C4-2B (cell line): ENCODE measurements around the gene FTHL17.

Source experiments
- H3K27ac ChIP-seq: fragments of 450-650 bp; 2 replicates; pipeline ENCODE4 v1.5.1; 2017
- CTCF ChIP-seq: fragments of 450-650 bp; conservative IDR thresholded peaks from 2 replicates; pipeline ENCODE4 v1.5.1; 2017; ENCODE audit warnings: mild to moderate bottlenecking
- ZFX ChIP-seq: fragments of 450-650 bp; IDR thresholded peaks from 2 replicates; pipeline ENCODE4 v1.6.1; 2017

The FTHL17 gene

GRCh38 chrX:31070057-31070468 lies 1.8 kb downstream of the FTHL17 start:
- TF ChIP-seq ZFX (no peak), CTCF (no peak)
- H3K27ac ChIP-seq = no peak overlapping the region

- H3K27ac ChIP-seq = no peak overlapping the region
- TF ChIP-seq CTCF (no peak), ZFX (no peak)
Observed at GRCh38 chrX:31063114-31063513, 8.7 kb downstream of the FTHL17 start.

GRCh38 chrX:31061091-31061490 lies 10.8 kb downstream of the FTHL17 start:
- no peak for TF ChIP-seq CTCF
- no peak for TF ChIP-seq ZFX
- no peak overlapping the region for H3K27ac ChIP-seq

GRCh38 chrX:31060016-31060415 lies 11.8 kb downstream of the FTHL17 start:
- TF ChIP-seq CTCF = no peak
- no peak for TF ChIP-seq ZFX
- H3K27ac ChIP-seq = no peak overlapping the region

GRCh38 chrX:31058284-31058683 lies 13.6 kb downstream of the FTHL17 start:
- TF ChIP-seq ZFX (no peak), CTCF (no peak)
- no peak overlapping the region for H3K27ac ChIP-seq

GRCh38 chrX:31057691-31058090 lies 14.2 kb downstream of the FTHL17 start:
- H3K27ac ChIP-seq = no peak overlapping the region
- TF ChIP-seq CTCF (no peak), ZFX (no peak)

- TF ChIP-seq CTCF (no peak), ZFX (no peak)
- H3K27ac ChIP-seq = no peak overlapping the region
Observed at GRCh38 chrX:31057291-31057690, 14.6 kb downstream of the FTHL17 start.
